GM13976 (cell line): ENCODE data around the gene NDUFAF4.

Source experiments
- DNase-seq: peaks from one replicate; pipeline ENCODE4 v3.0.0; 2012; ENCODE audit warnings: low spot score
- in situ Hi-C: fragments of 300-500 bp; cut with MboI; formaldehyde crosslinking; loops from one replicate; pipeline ENCODE4 v1.12.0; 2022; ENCODE audit warnings: low sequenced_read_pairs, mixed read lengths, inconsistent platforms; ENCODE audit not compliant: unreplicated experiment
- TF ChIP-seq, protein P1 (sequence below): IDR thresholded peaks from 2 replicates; pipeline ENCODE4 v1.5.1; 2012; ENCODE audit warnings: borderline replicate concordance, mild to moderate bottlenecking; ENCODE audit not compliant: insufficient read depth; ENCODE audit errors: extremely low read depth, missing control alignments, control extremely low read depth

Gene NDUFAF4

DNA sequence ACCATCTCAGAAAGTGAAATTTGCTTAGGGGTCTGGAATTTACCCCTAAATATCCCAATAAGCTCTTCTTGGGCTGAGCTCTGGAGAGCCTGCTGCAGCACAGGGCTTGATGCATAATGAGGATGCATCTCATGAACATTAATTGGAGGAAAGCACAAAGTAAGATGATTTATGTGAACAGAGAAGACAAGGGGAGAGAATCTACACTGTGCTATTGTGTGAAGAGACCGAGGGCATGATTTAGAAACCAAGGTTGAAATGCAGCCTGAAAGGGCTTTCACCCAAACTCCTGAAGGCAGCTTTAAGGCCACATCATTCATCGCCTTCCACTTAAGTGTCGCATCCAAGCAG is 32.7 kb downstream of the NDUFAF4 start:
- TF ChIP-seq, protein P1, sequence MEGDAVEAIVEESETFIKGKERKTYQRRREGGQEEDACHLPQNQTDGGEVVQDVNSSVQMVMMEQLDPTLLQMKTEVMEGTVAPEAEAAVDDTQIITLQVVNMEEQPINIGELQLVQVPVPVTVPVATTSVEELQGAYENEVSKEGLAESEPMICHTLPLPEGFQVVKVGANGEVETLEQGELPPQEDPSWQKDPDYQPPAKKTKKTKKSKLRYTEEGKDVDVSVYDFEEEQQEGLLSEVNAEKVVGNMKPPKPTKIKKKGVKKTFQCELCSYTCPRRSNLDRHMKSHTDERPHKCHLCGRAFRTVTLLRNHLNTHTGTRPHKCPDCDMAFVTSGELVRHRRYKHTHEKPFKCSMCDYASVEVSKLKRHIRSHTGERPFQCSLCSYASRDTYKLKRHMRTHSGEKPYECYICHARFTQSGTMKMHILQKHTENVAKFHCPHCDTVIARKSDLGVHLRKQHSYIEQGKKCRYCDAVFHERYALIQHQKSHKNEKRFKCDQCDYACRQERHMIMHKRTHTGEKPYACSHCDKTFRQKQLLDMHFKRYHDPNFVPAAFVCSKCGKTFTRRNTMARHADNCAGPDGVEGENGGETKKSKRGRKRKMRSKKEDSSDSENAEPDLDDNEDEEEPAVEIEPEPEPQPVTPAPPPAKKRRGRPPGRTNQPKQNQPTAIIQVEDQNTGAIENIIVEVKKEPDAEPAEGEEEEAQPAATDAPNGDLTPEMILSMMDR, result no peak
- in situ Hi-C loops, result no loop called here

DNA sequence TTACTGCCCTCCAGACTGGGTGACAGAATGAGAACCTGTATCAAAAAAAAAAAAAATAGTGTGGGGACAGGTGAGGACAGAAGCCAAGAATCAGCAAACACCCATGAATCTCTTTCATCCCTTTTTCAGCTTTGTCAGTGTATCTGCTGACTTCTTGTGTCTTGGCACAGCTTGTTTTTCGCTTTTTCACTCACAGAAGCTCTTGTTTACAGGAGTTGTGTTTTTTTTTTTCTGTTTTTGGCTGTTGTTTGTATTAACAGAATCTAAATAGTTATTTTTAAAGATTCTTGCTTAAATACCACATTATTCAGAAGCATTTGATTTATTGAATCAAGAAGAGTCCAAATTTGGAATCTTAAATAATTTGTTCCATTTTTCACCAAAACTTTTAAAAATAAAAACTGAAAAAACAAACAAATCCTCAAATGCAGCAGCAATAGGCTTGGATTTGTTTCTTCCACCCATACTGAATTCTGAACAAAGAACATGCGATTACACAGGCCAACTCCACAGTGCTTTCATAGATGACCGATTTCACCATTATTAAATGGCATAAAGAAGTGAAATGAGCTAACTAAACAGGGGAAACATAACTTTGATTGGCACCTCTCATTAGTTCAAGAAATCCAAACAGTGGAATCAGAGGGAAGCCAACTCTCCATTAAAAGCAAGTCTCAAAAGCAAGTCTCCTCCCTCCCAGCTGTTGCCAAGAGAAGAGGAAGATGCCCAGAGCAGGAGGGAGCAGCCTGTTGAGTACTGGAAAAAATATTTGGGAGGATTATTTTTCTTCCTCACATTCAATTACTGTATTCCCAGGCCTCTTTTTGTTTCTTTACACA is 33.3 kb downstream of the NDUFAF4 start:
- DNase-seq, result no peak
- in situ Hi-C loops, result no loop called here
- TF ChIP-seq, protein P1, result no peak

More for the DNA sequence above, 32.7 kb downstream of the NDUFAF4 start:
- no peak for DNase-seq

DNA sequence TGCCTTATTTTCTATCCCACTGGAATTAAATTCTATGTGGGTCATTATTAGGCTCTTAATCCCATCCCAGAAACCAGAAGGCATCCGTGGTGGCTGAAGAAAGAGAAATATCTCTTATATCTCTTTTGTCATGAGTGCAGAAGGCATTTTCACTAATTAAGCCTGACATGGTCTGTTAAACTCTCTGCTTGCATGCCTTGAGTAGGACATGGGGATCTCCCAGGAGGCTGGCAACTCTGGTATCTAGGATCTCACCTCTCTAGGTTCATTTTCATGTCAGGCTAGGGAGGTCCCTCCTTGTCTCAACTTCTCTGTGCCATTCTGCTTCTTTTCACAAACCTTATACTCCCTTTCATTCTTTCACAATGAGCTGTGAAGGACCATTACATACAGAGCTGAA is 35.1 kb downstream of the NDUFAF4 start:
- TF ChIP-seq, protein P1, result no peak
- no peak for DNase-seq
- in situ Hi-C loops, result no loop called here

DNA sequence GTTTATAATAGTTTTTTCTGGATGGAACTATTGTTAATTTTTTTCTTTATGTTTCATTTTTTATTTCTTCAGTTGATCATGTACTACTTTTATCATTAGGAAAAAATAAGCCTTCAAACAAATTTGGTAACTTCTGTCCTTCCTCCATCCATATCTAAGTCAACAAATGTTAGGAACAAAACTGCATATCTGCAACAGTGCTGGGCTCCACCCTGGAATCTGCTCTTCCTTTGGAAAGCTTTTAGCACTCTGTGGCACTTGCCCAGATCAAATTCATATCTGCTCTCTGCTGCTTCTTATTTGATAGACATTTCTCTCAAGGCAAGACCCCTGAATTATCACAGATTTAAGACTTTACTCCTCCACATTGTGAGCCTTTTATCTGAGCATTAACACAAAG is 36.1 kb downstream of the NDUFAF4 start:
- TF ChIP-seq, protein P1, result no peak
- in situ Hi-C loops, result no loop called here
- DNase-seq, result no peak

DNA sequence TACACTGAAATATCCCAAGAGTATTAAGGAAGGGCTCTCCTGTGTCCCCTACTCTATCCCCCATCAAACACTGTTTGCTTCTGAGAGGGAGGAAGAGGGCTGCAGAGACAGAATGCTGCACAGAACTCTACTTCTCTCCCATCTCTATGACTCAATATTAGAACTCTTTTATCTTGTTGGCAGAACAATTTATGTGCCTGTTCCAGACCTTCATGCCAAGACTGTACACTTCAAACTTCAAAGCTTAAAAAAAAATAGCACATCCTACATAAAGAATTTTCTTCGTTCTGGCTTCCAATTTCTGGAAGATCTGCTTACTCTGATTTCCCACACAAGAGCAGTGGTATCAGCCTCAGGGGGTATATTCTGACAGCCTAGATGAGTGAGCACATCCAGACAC is 40.8 kb downstream of the NDUFAF4 start:
- in situ Hi-C loops, result no loop called here

DNA sequence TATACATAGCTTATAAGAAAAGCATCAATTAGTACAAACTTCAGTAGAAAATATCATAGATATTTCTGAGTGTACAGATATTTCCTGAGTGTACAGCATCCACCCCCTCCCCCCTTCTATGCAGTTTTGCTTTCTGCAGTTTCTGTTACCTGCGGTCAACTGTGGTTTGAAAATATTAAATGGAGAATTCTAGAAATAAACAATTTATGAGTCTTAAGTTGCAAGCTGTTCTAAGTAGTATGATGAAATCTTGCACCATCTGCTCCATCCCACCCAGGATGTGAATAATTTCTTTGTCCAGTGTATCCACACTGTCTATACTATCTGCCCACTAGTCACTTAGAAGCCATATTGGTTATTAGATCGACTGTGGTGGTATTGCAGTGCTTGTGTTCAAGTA is 44.6 kb downstream of the NDUFAF4 start:
- DNase-seq, result no peak
- TF ChIP-seq, protein P1, result no peak
- in situ Hi-C loops, result no loop called here

More for the DNA sequence above, 40.8 kb downstream of the NDUFAF4 start:
- DNase-seq, result no peak
- TF ChIP-seq, protein P1, result no peak
